ENCODE results near the gene MAP1B.

MAP1B gene

GRCh38 chr5:72224946-72225463, 117.7 kb downstream of the MAP1B start:
- DNase-seq (ENCODE audit: low spot score), result no peak

DNA sequence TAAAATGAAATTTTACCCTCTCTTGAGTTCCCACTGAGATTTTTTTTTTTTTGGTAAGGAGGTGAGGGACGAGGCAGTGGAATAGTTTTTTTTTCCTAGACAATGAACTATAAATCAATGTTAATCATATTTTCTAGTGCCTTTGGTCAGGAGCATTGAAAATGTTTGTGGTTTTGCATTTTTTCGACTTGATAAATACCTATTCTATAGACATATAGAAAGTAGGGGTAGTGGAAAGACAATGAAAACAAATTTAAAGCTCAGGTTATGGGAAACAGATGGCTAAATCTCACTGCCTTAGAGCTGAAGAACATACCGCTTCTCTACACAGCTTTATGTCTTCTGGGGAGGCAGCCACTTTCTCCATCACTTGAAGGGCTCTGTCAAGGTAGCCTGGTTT, 118.5 kb downstream of the MAP1B start:
- DNase-seq (ENCODE audit: low spot score), result no peak

GRCh38 chr5:72226950-72227349, 119.7 kb downstream of the MAP1B start:
- DNase-seq (ENCODE audit: low spot score), result no peak

DNA sequence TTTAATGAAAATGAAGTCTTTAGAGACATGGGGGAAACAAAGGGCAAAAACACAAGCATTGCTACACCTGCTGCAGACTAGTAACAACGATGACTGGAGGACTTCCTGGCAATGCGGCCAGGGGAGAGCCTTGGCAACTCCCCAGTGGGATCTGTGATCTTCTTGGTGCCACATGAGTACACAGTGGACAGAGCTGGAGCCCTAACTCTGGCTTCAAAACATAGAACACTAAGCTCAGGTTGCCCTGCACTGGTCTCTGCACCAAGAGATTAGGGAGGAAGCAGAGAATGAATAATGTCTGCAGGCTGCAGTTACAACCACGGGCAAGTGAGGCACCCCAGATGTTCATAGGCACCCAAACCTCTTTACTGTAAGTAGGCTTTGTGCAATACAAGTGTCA, 121.7 kb downstream of the MAP1B start:
- no peak for DNase-seq (ENCODE audit: low spot score)

- DNase-seq (ENCODE audit: low spot score), result no peak
Observed at GRCh38 chr5:72231991-72232703, 124.9 kb downstream of the MAP1B start.

DNA sequence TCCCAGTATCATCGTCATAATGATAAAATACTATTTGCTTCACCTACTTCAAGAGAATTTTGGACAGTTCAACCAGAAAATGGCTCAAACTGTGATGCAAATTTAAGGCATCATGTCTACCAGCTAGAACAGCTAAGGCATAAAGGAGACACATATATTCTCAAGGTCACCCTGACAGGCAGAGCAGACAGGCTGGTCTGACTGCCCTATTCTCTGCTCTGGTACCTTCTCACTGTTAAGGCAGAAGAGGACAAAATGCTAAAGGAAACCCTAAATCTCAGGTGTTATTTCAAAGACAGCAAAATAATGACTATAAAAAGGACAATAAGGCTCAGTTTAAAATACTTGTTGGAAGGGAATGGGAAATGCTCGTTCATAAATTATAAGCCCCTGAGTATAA, 125.6 kb downstream of the MAP1B start:
- DNase-seq (ENCODE audit: low spot score), result no peak

DNA sequence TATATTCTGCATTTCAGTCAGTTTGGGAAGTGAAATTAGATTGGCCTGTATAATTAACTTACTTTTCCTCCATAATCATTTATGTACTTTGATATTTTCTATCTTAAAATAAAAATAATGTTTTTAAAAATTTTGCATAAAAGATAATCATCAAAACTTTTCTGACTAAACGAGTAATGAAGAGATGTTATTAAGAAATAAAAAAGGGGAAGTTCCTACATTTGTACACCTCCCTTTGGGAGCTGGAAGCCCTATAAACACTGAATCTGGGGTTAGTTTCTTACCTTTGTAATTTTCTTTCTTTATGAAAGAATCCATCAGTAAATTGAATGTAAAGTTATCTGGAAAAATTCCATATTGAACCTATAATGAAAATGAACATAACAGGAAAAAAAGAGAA, 126.6 kb downstream of the MAP1B start:
- DNase-seq (ENCODE audit: low spot score), result no peak

DNA sequence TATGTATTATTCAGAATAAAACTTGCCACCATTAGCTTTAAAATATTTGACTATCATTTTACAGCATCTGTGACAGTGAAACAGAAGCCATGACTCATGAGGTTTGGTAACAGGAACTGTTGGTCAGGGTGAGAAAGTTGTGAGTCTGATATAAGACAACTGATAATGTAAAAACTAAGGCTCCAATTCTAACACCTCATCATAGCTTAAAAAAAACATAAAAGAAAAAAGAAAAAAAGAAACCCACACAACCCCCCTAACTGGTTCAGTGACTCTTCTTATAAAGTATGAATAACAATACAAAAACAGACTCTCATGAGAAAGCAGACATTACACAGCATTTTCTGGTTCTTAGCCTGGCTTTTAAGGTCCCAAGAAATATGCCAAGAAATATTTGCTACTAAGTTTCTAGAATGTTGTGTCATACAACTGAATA, 127.0 kb downstream of the MAP1B start:
- no peak for DNase-seq (ENCODE audit: low spot score)

GRCh38 chr5:72234868-72235267, 127.6 kb downstream of the MAP1B start:
- DNase-seq (ENCODE audit: low spot score), result no peak

DNA sequence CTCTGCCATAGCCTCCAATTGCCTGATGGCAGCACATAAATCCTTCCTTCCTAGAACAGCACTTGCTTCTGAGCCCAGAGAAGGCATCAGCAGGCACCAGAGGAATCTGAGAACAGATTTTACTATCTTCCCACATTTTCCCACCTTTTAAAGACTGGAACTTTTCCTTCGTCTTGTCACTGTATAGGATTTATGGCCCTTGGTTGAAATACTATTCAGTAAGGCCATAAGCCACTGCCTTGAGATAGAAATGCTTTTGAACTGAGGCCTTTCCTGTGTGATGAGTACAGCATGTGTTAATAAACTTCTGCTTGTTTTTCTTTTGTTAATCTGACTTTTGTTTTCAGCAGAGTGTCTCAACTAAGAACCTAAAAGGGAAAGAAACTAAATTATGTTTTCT, 128.4 kb downstream of the MAP1B start:
- no peak for DNase-seq (ENCODE audit: low spot score)

GRCh38 chr5:72237415-72237814, 130.1 kb downstream of the MAP1B start:
- DNase-seq (ENCODE audit: low spot score), result no peak

DNA sequence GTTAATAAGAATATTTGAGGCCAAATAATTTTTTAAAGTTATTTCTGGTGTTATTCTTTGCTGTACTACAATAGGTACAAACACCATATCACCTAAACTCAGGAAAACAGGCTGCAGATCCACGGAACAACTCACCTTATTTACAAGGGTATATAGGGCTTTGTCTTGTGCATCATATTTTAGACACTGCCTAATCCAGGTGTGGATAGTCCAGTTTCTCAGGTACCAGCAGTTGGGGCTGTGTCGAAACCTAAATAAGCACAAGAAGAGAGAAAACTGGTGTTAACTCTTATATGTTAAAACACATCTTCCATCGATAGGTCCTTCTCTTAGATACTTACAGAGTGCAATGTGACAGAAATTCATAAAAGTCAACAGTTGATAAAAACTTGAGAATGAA, 130.6 kb downstream of the MAP1B start:
- DNase-seq (ENCODE audit: low spot score), result no peak

GRCh38 chr5:72238712-72239445, 131.6 kb downstream of the MAP1B start:
- peak; percentile 20 for DNase-seq (ENCODE audit: low spot score)

DNA sequence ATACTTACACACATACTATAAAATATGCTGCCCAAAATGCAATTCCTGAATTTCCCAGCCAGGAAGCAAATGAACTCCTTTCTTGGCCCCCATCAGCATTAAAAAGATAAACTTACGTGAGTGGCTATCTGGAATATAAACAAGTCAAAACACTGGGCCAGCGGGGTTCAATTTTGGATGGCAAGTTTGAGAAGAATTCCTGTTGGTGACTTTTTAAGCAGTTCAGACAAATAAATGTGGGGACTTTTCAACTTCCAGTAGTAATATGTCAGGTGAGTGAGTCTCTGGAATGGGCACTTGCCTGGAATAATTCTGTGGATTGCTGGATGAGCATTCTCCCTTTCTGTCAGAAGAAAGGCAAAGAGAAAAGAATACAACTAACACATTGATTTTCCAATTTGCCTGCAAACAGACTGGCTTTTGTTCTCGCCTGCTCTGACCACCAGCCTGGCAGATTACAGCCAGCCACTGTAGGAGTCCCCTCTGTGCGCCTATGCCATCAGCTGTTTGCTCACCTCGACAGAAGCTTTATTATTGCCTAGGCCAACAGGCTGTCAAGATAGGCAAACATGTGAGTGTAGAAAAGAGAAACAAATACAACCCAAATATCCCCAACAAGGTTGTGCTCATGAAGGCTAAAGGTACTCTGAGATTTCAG, 134.2 kb downstream of the MAP1B start:
- DNase-seq (ENCODE audit: low spot score), result no peak

DNA sequence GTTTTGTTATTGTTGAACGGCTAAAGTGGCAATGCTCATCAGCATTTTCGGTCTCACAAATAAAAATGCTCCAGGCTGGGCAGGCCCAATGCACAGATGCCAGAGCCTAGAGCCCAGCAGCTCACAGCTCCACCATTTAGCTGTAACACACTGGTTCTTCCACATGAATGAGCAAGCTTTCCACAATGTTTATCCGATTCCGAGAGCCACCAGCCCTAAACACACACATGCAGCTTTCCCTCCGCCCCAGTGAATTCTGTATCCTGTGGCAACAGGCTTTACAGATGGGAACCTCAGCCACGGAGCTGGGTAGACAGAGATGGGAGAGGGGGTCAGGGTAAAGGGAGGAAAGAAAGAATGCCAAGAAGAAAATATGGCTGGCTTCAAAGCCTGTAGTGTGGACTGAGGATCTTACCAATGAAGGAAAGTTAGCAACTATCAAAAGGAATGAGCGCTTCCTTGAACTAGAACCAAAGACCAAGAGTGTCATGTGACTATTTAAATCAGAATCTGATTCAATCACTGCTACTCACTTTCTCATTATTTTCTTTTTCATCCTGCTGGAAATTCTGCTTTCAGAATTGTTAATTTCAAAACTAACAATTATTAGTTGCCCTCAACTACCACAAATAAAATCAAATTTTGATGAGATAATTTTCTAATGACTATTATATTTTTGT, 135.7 kb downstream of the MAP1B start:
- DNase-seq (ENCODE audit: low spot score), result no peak

DNA sequence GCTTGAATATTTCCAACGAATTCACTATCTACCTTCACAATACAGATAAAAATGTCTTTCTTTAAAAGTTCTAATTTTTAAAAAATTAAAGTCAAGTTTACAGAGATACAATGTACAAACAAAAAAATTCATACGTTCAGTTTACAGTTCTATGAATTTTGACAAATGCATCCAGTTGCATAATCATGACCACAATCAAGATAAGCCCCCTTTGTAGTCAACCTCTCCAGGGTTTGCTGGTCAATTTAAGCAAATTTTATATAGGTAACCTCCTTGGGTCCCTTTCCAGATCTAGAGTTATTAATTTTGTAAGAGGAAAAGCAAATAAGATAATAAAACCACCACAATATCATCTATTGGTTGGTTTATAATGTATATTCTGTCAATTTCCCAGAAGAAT, 136.4 kb downstream of the MAP1B start:
- no peak for DNase-seq (ENCODE audit: low spot score)

- DNase-seq (ENCODE audit: low spot score), result peak; percentile 31
Observed at GRCh38 chr5:72244862-72245371, 137.6 kb downstream of the MAP1B start.

GRCh38 chr5:72245546-72245945, 138.3 kb downstream of the MAP1B start:
- DNase-seq (ENCODE audit: low spot score), result no peak

DNA sequence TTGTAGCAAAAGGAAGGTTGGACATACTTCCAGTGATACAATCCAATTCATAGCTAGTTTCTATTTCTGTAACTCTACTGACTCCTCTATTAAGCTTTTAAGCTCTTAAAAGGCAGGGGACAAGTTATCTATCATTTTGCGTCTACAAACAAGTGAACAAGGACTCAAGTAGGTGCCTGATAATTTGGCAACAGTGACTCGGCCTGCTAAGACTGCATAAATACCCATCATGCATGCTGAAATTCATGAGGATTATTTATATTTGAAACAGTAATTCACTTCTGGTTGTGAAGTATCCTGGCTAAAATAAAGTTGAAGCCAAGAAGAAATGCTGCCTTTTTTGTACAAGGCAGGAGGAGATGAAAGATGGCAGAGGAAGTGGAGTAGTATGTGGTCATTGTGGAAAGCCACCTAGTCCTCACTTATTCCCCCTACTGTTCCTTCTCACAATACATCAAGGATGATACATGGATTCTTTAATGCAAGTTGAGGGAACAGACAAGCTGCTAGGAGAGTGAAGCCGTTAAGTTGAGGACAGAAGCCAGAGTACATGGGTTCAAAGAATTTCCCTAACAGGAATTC, 138.8 kb downstream of the MAP1B start:
- DNase-seq (ENCODE audit: low spot score), result peak; percentile 30

GRCh38 chr5:72246954-72247442, 139.7 kb downstream of the MAP1B start:
- DNase-seq (ENCODE audit: low spot score), result no peak

- DNase-seq (ENCODE audit: low spot score), result peak; percentile 41
Observed at GRCh38 chr5:72248410-72248981, 141.2 kb downstream of the MAP1B start.
